ENCODE measurements around the gene RAI1. TPM values are rescaled to one million over a fixed set of nuclear protein-coding genes. Genes with fewer than 3 reads are reported as not detected.
A peak's percentile ranks its signal among the peaks of the same experiment; 100 is the strongest.

The RAI1 gene
- total and polyA plus RNA-seq, 2 of the 8 experiments (the other 6 are each of a cell fraction or from before 2014, with no cell fraction given), result 0.39 to 1.2 TPM

- Histone ChIP-seq H3K4me2 (ENCODE audit: insufficient read depth in 1 of 2, low read depth in 2 of 2, low read length in 2 of 2) (no peak overlapping the region), H4K91ac (replicated peaks; ENCODE audit: insufficient read length, low read length) (no peak overlapping the region), H3K4me1 (replicated peaks in 1 of 4; ENCODE audit: control insufficient read depth in 3 of 4, insufficient read depth in 4 of 4, low read length in 3 of 4) (peaks cover 13 to 37% (median 22%) of the 10 kb centered on the region in 4 experiments), H3K9me3 (ENCODE audit: insufficient read depth in 2 of 2, low read depth in 1 of 2, low read length in 1 of 2) (no peaks in the 10 kb centered on the region), H2AFZ (ENCODE audit: low read length) (no peak overlapping the region), H3K36me3 (ENCODE audit: control insufficient read depth in 2 of 4, insufficient read depth in 4 of 4, low read length in 3 of 4) (no peaks in the 10 kb centered on the region), H2BK15ac (ENCODE audit: low read length) (peak overlapping the region; percentile 92; the same call in 1 of the 2 replicates), H2BK20ac (ENCODE audit: low read length) (no peak overlapping the region), H3K9ac (replicated peaks in 1 of 4; ENCODE audit: extremely low read depth in 1 of 4, low read depth in 3 of 4, low read length in 3 of 4) (no peak overlapping the region), H4K5ac (ENCODE audit: insufficient read length, low read depth, low read length) (no peak overlapping the region), H3K23ac (ENCODE audit: insufficient read length) (no peak overlapping the region), H3K27me3 (replicated peaks in 1 of 4; ENCODE audit: control insufficient read depth in 3 of 4, extremely low read depth in 1 of 4, insufficient read depth in 3 of 4, low read length in 3 of 4) (peaks cover 20 to 77% (median 61%) of the 10 kb centered on the region in 4 experiments), H3K14ac (ENCODE audit: insufficient read length) (no peak overlapping the region), H3K27ac (ENCODE audit: low read depth, low read length) (no peak overlapping the region), H3K4ac (replicated peaks; ENCODE audit: insufficient read length, low read depth, low read length) (peak overlapping the region; percentile 13), H2BK12ac (ENCODE audit: low read depth, low read length) (peak overlapping the region; percentile 28; the same call in 1 of the 2 replicates), H3K79me1 (ENCODE audit: low read depth, low read length) (no peaks in the 10 kb centered on the region), H2AK5ac (ENCODE audit: low read depth, low read length) (no peak overlapping the region; the same call in 1 of the 2 replicates), H3K23me2 (ENCODE audit: low read depth, low read length) (no peaks in the 10 kb centered on the region), H3K4me3 (ENCODE audit: extremely low read depth in 1 of 4, insufficient read depth in 2 of 4, low read depth in 3 of 4, low read length in 4 of 4) (no peak overlapping the region; a peak in 2 of 8 replicates), H2BK5ac (ENCODE audit: low read depth, low read length) (0 out of 2 replicates have a peak overlapping the region, but pooled peaks have one; percentile 44), H4K8ac (ENCODE audit: extremely low read depth, insufficient read depth, low read length) (no peak overlapping the region), H2BK120ac (replicated peaks; ENCODE audit: low read depth, low read length) (no peak overlapping the region), H4K20me1 (replicated peaks in 1 of 2; ENCODE audit: control insufficient read depth in 1 of 2, insufficient read depth in 2 of 2, low read length in 2 of 2) (peaks cover 2 to 4% of the 10 kb centered on the region in 2 experiments), H3K79me2 (ENCODE audit: control insufficient read depth in 1 of 2, insufficient read depth in 2 of 2, low read length in 2 of 2) (no peaks in the 10 kb centered on the region), H3K56ac (replicated peaks; ENCODE audit: insufficient read length, low read depth, low read length) (no peak overlapping the region), H3K18ac (ENCODE audit: extremely low read depth, low read length) (no peak overlapping the region)
- TF ChIP-seq SIRT6 (IDR thresholded peaks at IDR 0.05; ENCODE audit: low read length), result no peak
- no peak for TF ChIP-seq SRF (IDR thresholded peaks at IDR 0.05; ENCODE audit: low read depth, low read length)
- TF ChIP-seq JUN (IDR thresholded peaks at IDR 0.05; ENCODE audit: low read depth, low read length), result no peak
- no peak for TF ChIP-seq RBBP5 (IDR thresholded peaks at IDR 0.05; ENCODE audit: borderline replicate concordance, low read depth, low read length)
- POLR2A ChIA-PET (ENCODE audit: partially characterized antibody), result interaction anchor here (1.6 to 1.8 kb wide), 2 partner anchors 13 to 53 kb away, joined by 4 to 5 read pairs; no protein-coding TSS in a partner anchor
- DNase-seq (ENCODE audit: low read depth in 1 of 2, low spot score in 2 of 2), result no peak
- WGBS, 2 experiments (ENCODE audit: extremely low coverage in 1 of 2, insufficient coverage in 1 of 2, insufficient read length in 1 of 2, insufficient replicate concordance in 2 of 2, low coverage in 1 of 2, low lambda C conversion rate in 2 of 2, missing lambda C conversion rate in 1 of 2), result 75% methylated on average over 16 of the region's 16 CpGs; no CpG with 5 or more reads in 1 of the 2 experiments
- CTCF ChIA-PET (ENCODE audit: partially characterized antibody), result interaction anchor here (0.6 to 2.2 kb wide), 10 partner anchors 11 to 97 kb away, joined by 3 to 13 read pairs (median 4); no protein-coding TSS in a partner anchor
- FAIRE-seq, result no peak
These were observed 33.1 kb downstream of the RAI1 start for GRCh38 chr17:17714261-17714866.

Measured in H1 (cell line).